C4-2B (cell line): ENCODE results near the gene MADD.

Experiments used
- ZFX ChIP-seq: fragments of 450-650 bp; IDR thresholded peaks from 2 replicates; pipeline ENCODE4 v1.6.1; 2017
- TF ChIP-seq, protein P1 (sequence below): fragments of 450-650 bp; conservative IDR thresholded peaks from 2 replicates; pipeline ENCODE4 v1.5.1; 2017; ENCODE audit warnings: mild to moderate bottlenecking

DNA sequence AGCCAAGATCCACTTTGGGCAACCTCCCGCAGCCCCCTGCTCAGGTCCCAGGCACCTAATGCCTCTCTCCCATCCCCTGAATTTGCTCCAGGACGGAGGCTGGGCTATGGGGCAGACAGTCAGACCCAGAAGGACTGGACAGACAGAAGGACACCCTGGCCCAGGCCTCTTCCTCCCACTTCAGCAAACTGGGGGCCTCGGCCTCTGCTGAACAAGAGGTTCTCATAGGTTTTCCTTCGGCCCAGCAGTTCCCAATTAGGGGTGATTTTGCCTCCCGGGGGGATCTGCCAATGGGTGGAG is 104.7 kb downstream of the MADD start:
- TF ChIP-seq, protein P1, sequence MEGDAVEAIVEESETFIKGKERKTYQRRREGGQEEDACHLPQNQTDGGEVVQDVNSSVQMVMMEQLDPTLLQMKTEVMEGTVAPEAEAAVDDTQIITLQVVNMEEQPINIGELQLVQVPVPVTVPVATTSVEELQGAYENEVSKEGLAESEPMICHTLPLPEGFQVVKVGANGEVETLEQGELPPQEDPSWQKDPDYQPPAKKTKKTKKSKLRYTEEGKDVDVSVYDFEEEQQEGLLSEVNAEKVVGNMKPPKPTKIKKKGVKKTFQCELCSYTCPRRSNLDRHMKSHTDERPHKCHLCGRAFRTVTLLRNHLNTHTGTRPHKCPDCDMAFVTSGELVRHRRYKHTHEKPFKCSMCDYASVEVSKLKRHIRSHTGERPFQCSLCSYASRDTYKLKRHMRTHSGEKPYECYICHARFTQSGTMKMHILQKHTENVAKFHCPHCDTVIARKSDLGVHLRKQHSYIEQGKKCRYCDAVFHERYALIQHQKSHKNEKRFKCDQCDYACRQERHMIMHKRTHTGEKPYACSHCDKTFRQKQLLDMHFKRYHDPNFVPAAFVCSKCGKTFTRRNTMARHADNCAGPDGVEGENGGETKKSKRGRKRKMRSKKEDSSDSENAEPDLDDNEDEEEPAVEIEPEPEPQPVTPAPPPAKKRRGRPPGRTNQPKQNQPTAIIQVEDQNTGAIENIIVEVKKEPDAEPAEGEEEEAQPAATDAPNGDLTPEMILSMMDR, result no peak
- TF ChIP-seq ZFX, result no peak
